HCT116 (cell line): ENCODE measurements around the gene DCBLD2. TPM values are rescaled to one million over a fixed set of nuclear protein-coding genes. Genes with fewer than 3 reads are reported as not detected.

Experiments
- ATAC-seq: fragments of 200-7000 bp; cut with Tn5 transposase; 2 replicates; pipeline ENCODE4 v1.9.1; 2020; ENCODE audit warnings: mild to moderate bottlenecking, moderate library complexity
- BruUV-seq: library from RNA; stranded (reverse); fragments of 400-500 nt; replicated peaks from 2 replicates; lab custom pipeline; 2021; lab: Mats Ljungman, UMichigan
- CTCF ChIA-PET: fragments of 300-600 bp; sonication (Branson Sonifier 250); formaldehyde crosslinking; loops from one replicate; lab custom pipeline; 2021; ENCODE audit warnings: antibody characterized with exemption; lab: Charles Lee
- POLR2A ChIA-PET: fragments of 300-600, 350-600 bp; sonication (Branson Sonifier 250); formaldehyde crosslinking; loops from one replicate; lab custom pipeline; 2021; ENCODE audit warnings: antibody characterized with exemption; lab: Charles Lee
- RAD21 ChIA-PET, 2 experiments: fragments of 300-600 bp; sonication (Branson Sonifier 250); formaldehyde crosslinking; loops; one replicate each; lab custom pipeline; 2023; ENCODE audit warnings: low total read pairs in 2 of 2; ENCODE audit not compliant: uncharacterized antibody in 2 of 2, unreplicated experiment in 2 of 2, low non-redundant PET in 1 of 2; lab: Charles Lee
- DNase-seq: peaks from one replicate; pipeline ENCODE4 v3.0.0-alpha.2; 2010; ENCODE audit warnings: low read depth, low spot score
- H2AFZ ChIP-seq: fragments of 200-600 bp; shearing (Covaris generic), sonication (generic); 2 replicates; pipeline ENCODE4 v1.6.1; 2017; ENCODE audit warnings: low read depth, mixed run types, mixed read lengths, antibody characterized with exemption, low read length; ENCODE audit not compliant: poor library complexity, severe bottlenecking
- H3K27ac ChIP-seq: 2 replicates; pipeline ENCODE4 v1.5.1; 2012; ENCODE audit warnings: low read depth, low read length
- H3K27me3 ChIP-seq: fragments of 200-600 bp; sonication (generic); 2 replicates; pipeline ENCODE4 v1.6.1; 2016; ENCODE audit warnings: mixed run types, low read length, mixed read lengths; ENCODE audit not compliant: insufficient read depth
- H3K36me3 ChIP-seq, 2 experiments: fragments of 200-500 bp in 1 of 2; fragments of 200-600 bp in 1 of 2; sonication (Bioruptor generic) in 1 of 2; sonication (generic) in 1 of 2; 2 replicates each; pipeline versions ENCODE4 v1.5.1 to v1.6.1; 2014 to 2016; ENCODE audit warnings: low read length in 2 of 2, inconsistent platforms in 1 of 2, mixed read lengths in 1 of 2, mixed run types in 1 of 2; ENCODE audit not compliant: insufficient read depth in 2 of 2, control insufficient read depth in 1 of 2
- H3K4me1 ChIP-seq, 2 experiments: fragments of 200-600 bp in 1 of 2; sonication (generic) in 1 of 2; 2 replicates each; pipeline versions ENCODE4 v1.5.1 to v1.6.1; 2012 to 2017; ENCODE audit warnings: low read length in 2 of 2, inconsistent platforms in 1 of 2, mild to moderate bottlenecking in 1 of 2, mixed read lengths in 1 of 2, mixed run types in 1 of 2, moderate library complexity in 1 of 2; ENCODE audit not compliant: insufficient read depth in 2 of 2, control insufficient read depth in 1 of 2
- H3K4me2 ChIP-seq: fragments of 200-600 bp; sonication (generic); 2 replicates; pipeline ENCODE4 v1.6.1; 2017; ENCODE audit warnings: mixed run types, low read length, mixed read lengths
- H3K4me3 ChIP-seq, 2 experiments: fragments of 200-600 bp in 1 of 2; sonication (generic) in 1 of 2; replicated peaks in 1 of 2; 2 replicates each; pipeline ENCODE4 v1.5.1; 2011 to 2016; ENCODE audit warnings: low read length in 2 of 2, control low read depth in 1 of 2, low read depth in 1 of 2, mild to moderate bottlenecking in 1 of 2, mixed read lengths in 1 of 2, mixed run types in 1 of 2
- H3K79me2 ChIP-seq: fragments of 200-600 bp; sonication (generic); 2 replicates; pipeline ENCODE4 v1.6.1; 2017; ENCODE audit warnings: mild to moderate bottlenecking, mixed run types, low read length, moderate library complexity, mixed read lengths; ENCODE audit not compliant: insufficient read depth
- H3K9ac ChIP-seq: fragments of 200-600 bp; sonication (generic); 2 replicates; pipeline ENCODE4 v1.6.1; 2016; ENCODE audit warnings: low read length, mixed read lengths
- H3K9me2 ChIP-seq: fragments of 200-600 bp; sonication (generic), shearing (Covaris generic); 2 replicates; pipeline ENCODE4 v1.6.1; 2017; ENCODE audit warnings: mixed run types, mild to moderate bottlenecking, moderate library complexity; ENCODE audit not compliant: insufficient read depth
- H3K9me3 ChIP-seq, 2 experiments: fragments of 200-500 bp in 1 of 2; fragments of 200-600 bp in 1 of 2; sonication (Bioruptor generic) in 1 of 2; sonication (generic) in 1 of 2; 2 replicates each; pipeline ENCODE4 v1.6.1; 2014 to 2017; ENCODE audit warnings: low read length in 2 of 2, mixed read lengths in 2 of 2, inconsistent platforms in 1 of 2, low read depth in 1 of 2, mild to moderate bottlenecking in 1 of 2, mixed run types in 1 of 2, moderate library complexity in 1 of 2; ENCODE audit not compliant: control insufficient read depth in 1 of 2, insufficient read depth in 1 of 2
- H4K20me1 ChIP-seq: fragments of 200-600 bp; sonication (generic), shearing (Covaris generic); 2 replicates; pipeline ENCODE4 v1.6.1; 2017; ENCODE audit warnings: mixed run types, mild to moderate bottlenecking, moderate library complexity; ENCODE audit not compliant: insufficient read depth
- CBX3 ChIP-seq: IDR thresholded peaks from 2 replicates; pipeline ENCODE4 v1.6.1; 2012; ENCODE audit warnings: low read depth
- CEBPB ChIP-seq: IDR thresholded peaks from 2 replicates; pipeline ENCODE4 v1.6.1; 2012; ENCODE audit warnings: low read depth
- EGR1 ChIP-seq: IDR thresholded peaks from 2 replicates; pipeline ENCODE4 v1.6.1; 2012; ENCODE audit warnings: low read depth
- ELF1 ChIP-seq: IDR thresholded peaks from 2 replicates; pipeline ENCODE4 v1.6.1; 2012; ENCODE audit warnings: low read depth, borderline replicate concordance
- EZH2 ChIP-seq: fragments of 200-600 bp; sonication (generic); IDR thresholded peaks from 2 replicates; pipeline ENCODE4 v1.6.1; 2017; ENCODE audit warnings: antibody characterized with exemption, mixed run types
- EZH2phosphoT487 ChIP-seq: fragments of 200-600 bp; IDR thresholded peaks from 2 replicates; pipeline ENCODE4 v1.6.1; 2018; ENCODE audit warnings: antibody characterized with exemption, borderline replicate concordance
- FOSL1 ChIP-seq: IDR thresholded peaks from 2 replicates; pipeline ENCODE4 v1.6.1; 2012; ENCODE audit warnings: low read depth
- JUND ChIP-seq: IDR thresholded peaks from 2 replicates; pipeline ENCODE4 v1.6.1; 2012
- POLR2A ChIP-seq: IDR thresholded peaks from 2 replicates; pipeline ENCODE4 v1.7.0; 2011; ENCODE audit warnings: borderline replicate concordance; ENCODE audit not compliant: insufficient read depth, insufficient read length; ENCODE audit errors: extremely low read depth
- RAD21 ChIP-seq: IDR thresholded peaks from 2 replicates; pipeline ENCODE4 v1.6.1; 2012; ENCODE audit warnings: low read depth, mild to moderate bottlenecking
- SIN3A ChIP-seq: IDR thresholded peaks from 2 replicates; pipeline ENCODE4 v1.6.1; 2012; ENCODE audit warnings: low read depth
- SP1 ChIP-seq: IDR thresholded peaks from 2 replicates; pipeline ENCODE4 v1.6.1; 2012; ENCODE audit warnings: low read depth
- SRF ChIP-seq: IDR thresholded peaks from 2 replicates; pipeline ENCODE4 v1.6.1; 2012; ENCODE audit warnings: low read depth
- TCF7L2 ChIP-seq: IDR thresholded peaks from 2 replicates; pipeline ENCODE4 v1.7.0; 2011; ENCODE audit warnings: borderline replicate concordance, inconsistent platforms; ENCODE audit not compliant: insufficient read depth, insufficient read length; ENCODE audit errors: extremely low read depth
- ZFX ChIP-seq: fragments of 450-650 bp; IDR thresholded peaks from 2 replicates; pipeline ENCODE4 v1.6.1; 2017
- intact Hi-C: fragments of 100-400 bp; cut with micrococcal nuclease; formaldehyde crosslinking; loops from 2 replicates; pipeline ENCODE4 v1.10.0; 2022
- total RNA-seq: library from RNA; stranded (reverse); gene quantifications from one replicate; pipeline ENCODE4 v1.2.1, GENCODE V29; 2021; ENCODE audit not compliant: unreplicated experiment
- TF ChIP-seq, protein P1 (sequence below): IDR thresholded peaks from 2 replicates; pipeline ENCODE4 v1.6.1; 2012; ENCODE audit warnings: low read depth
- TF ChIP-seq, protein P2 (sequence below), 3 experiments: fragments of 200-600 bp in 1 of 3; sonication (generic) in 1 of 3; IDR thresholded peaks in 2 of 3; conservative IDR thresholded peaks in 1 of 3; 2 replicates each; pipeline ENCODE4 v1.5.1; 2012 to 2017; ENCODE audit warnings: low read depth in 2 of 3, low read length in 2 of 3, antibody characterized with exemption in 1 of 3, borderline replicate concordance in 1 of 3, control low read depth in 1 of 3, mild to moderate bottlenecking in 1 of 3, mixed read lengths in 1 of 3, mixed run types in 1 of 3, moderate library complexity in 1 of 3; ENCODE audit not compliant: insufficient read depth in 1 of 3
- TF ChIP-seq, protein P3 (sequence below): IDR thresholded peaks from 2 replicates; pipeline ENCODE4 v1.6.1; 2011; ENCODE audit warnings: mild to moderate bottlenecking, low read length, moderate library complexity; ENCODE audit not compliant: insufficient replicate concordance; ENCODE audit errors: extremely low read depth
- TF ChIP-seq, protein P4 (sequence below): IDR thresholded peaks from 2 replicates; pipeline ENCODE4 v1.6.1; 2012
- TF ChIP-seq, protein P5 (sequence below): IDR thresholded peaks from 2 replicates; pipeline ENCODE4 v1.6.1; 2012

Gene DCBLD2
- total RNA-seq, 1 experiment from 2014 or later: 532 TPM

DNA sequence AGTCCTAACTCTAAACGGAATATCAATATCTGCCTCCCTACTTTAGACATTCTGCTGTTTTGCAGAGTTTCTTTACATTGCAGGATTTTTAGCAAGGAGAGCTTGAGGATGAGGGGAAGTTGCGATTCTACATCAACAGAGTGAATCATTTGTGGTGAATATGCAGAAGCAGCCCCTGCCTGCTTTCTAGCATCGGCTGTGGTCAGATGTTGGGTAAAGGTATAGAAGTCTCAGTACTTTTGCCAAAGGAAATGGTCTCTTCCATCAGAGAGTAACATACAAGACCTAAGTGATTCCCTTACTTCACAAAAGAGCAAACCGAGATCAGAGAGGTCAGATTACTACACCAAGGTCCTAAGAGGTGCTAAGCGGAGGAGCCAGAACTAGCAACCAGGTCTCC, 123.1 kb downstream of the DCBLD2 start:
- Histone ChIP-seq H3K9ac (no peak overlapping the region), H3K4me1 (no peaks in the 10 kb centered on the region; a peak in 1 of 4 replicates), H3K4me3 (no peak overlapping the region), H3K4me2 (no peak overlapping the region), H3K9me3 (no peaks in the 10 kb centered on the region), H2AFZ (no peak overlapping the region), H4K20me1 (no peaks in the 10 kb centered on the region), H3K27me3 (no peaks in the 10 kb centered on the region), H3K27ac (no peak overlapping the region), H3K36me3 (peaks cover 0 to 2% of the 10 kb centered on the region in 2 experiments; a peak in 1 of 4 replicates), H3K79me2 (no peaks in the 10 kb centered on the region), H3K9me2 (no peaks in the 10 kb centered on the region)
- DNase-seq (no peak), ATAC-seq (no peak)
- no TSS peak for BruUV-seq
- CTCF ChIA-PET: no interaction called here
- POLR2A ChIA-PET: no interaction called here
- RAD21 ChIA-PET: no interaction called here
- intact Hi-C loops: no loop called here
- TF ChIP-seq RAD21: no peak
- TF ChIP-seq, protein P1, sequence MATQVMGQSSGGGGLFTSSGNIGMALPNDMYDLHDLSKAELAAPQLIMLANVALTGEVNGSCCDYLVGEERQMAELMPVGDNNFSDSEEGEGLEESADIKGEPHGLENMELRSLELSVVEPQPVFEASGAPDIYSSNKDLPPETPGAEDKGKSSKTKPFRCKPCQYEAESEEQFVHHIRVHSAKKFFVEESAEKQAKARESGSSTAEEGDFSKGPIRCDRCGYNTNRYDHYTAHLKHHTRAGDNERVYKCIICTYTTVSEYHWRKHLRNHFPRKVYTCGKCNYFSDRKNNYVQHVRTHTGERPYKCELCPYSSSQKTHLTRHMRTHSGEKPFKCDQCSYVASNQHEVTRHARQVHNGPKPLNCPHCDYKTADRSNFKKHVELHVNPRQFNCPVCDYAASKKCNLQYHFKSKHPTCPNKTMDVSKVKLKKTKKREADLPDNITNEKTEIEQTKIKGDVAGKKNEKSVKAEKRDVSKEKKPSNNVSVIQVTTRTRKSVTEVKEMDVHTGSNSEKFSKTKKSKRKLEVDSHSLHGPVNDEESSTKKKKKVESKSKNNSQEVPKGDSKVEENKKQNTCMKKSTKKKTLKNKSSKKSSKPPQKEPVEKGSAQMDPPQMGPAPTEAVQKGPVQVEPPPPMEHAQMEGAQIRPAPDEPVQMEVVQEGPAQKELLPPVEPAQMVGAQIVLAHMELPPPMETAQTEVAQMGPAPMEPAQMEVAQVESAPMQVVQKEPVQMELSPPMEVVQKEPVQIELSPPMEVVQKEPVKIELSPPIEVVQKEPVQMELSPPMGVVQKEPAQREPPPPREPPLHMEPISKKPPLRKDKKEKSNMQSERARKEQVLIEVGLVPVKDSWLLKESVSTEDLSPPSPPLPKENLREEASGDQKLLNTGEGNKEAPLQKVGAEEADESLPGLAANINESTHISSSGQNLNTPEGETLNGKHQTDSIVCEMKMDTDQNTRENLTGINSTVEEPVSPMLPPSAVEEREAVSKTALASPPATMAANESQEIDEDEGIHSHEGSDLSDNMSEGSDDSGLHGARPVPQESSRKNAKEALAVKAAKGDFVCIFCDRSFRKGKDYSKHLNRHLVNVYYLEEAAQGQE: no peak
- TF ChIP-seq SP1: no peak
- TF ChIP-seq, protein P2, sequence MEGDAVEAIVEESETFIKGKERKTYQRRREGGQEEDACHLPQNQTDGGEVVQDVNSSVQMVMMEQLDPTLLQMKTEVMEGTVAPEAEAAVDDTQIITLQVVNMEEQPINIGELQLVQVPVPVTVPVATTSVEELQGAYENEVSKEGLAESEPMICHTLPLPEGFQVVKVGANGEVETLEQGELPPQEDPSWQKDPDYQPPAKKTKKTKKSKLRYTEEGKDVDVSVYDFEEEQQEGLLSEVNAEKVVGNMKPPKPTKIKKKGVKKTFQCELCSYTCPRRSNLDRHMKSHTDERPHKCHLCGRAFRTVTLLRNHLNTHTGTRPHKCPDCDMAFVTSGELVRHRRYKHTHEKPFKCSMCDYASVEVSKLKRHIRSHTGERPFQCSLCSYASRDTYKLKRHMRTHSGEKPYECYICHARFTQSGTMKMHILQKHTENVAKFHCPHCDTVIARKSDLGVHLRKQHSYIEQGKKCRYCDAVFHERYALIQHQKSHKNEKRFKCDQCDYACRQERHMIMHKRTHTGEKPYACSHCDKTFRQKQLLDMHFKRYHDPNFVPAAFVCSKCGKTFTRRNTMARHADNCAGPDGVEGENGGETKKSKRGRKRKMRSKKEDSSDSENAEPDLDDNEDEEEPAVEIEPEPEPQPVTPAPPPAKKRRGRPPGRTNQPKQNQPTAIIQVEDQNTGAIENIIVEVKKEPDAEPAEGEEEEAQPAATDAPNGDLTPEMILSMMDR (IDR thresholded peaks at IDR 0.05 in 2 of 3, conservative IDR thresholded peaks at IDR 0.05 in 1 of 3; ENCODE audit: borderline replicate concordance in 1 of 3, insufficient read depth in 1 of 3, low read depth in 2 of 3, low read length in 2 of 3): no peak
- no peak for TF ChIP-seq SRF
- no peak for TF ChIP-seq CEBPB
- TF ChIP-seq POLR2A: no peak
- TF ChIP-seq ELF1: no peak
- TF ChIP-seq, protein P3, sequence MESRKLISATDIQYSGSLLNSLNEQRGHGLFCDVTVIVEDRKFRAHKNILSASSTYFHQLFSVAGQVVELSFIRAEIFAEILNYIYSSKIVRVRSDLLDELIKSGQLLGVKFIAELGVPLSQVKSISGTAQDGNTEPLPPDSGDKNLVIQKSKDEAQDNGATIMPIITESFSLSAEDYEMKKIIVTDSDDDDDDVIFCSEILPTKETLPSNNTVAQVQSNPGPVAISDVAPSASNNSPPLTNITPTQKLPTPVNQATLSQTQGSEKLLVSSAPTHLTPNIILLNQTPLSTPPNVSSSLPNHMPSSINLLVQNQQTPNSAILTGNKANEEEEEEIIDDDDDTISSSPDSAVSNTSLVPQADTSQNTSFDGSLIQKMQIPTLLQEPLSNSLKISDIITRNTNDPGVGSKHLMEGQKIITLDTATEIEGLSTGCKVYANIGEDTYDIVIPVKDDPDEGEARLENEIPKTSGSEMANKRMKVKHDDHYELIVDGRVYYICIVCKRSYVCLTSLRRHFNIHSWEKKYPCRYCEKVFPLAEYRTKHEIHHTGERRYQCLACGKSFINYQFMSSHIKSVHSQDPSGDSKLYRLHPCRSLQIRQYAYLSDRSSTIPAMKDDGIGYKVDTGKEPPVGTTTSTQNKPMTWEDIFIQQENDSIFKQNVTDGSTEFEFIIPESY: no peak
- TF ChIP-seq SIN3A: no peak
- TF ChIP-seq, protein P4, sequence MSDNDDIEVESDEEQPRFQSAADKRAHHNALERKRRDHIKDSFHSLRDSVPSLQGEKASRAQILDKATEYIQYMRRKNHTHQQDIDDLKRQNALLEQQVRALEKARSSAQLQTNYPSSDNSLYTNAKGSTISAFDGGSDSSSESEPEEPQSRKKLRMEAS: no peak
- no peak for TF ChIP-seq TCF7L2
- TF ChIP-seq ZFX: no peak
- no peak for TF ChIP-seq EGR1
- no peak for TF ChIP-seq CBX3
- TF ChIP-seq JUND: no peak
- no peak for TF ChIP-seq EZH2phosphoT487
- no peak for TF ChIP-seq FOSL1
- TF ChIP-seq EZH2: no peak
- TF ChIP-seq, protein P5, sequence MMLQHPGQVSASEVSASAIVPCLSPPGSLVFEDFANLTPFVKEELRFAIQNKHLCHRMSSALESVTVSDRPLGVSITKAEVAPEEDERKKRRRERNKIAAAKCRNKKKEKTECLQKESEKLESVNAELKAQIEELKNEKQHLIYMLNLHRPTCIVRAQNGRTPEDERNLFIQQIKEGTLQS: no peak
